Measurements from ENCODE around the gene IFNLR1.

- TF ChIP-seq POLR2AphosphoS5 (IDR thresholded peaks at IDR 0.05; ENCODE audit: low read depth, low read length) (no peak), REST (IDR thresholded peaks at IDR 0.05; ENCODE audit: insufficient read depth in 1 of 2, low read depth in 2 of 2, low read length in 2 of 2) (no peak), SIN3A (IDR thresholded peaks at IDR 0.05; ENCODE audit: borderline replicate concordance, insufficient read depth, low read length) (no peak), TAF1 (IDR thresholded peaks at IDR 0.05; ENCODE audit: borderline replicate concordance, insufficient read depth, low read length) (no peak)
Measured at GRCh38 chr1:24173638-24174575, 13.2 kb downstream of the IFNLR1 start.

Measured in PFSK-1 (cell line).